Urothelium cell line (cell line): Measurements from ENCODE around the gene SLC25A21.
"Not testable (repeated sequence)": the region's sequence is repeated elsewhere in the genome, so short reads cannot be mapped to it uniquely, and the experiment has no call there.

ENCODE experiments used
- DNase-seq: peaks from one replicate; pipeline ENCODE4 v3.0.0; 2011; ENCODE audit warnings: low spot score, mixed read lengths
- FAIRE-seq: peaks from 2 replicates; lab custom pipeline; 2011; peaks lifted over from hg19 to GRCh38; lab: Jason Lieb, UNC

SLC25A21 gene

DNA sequence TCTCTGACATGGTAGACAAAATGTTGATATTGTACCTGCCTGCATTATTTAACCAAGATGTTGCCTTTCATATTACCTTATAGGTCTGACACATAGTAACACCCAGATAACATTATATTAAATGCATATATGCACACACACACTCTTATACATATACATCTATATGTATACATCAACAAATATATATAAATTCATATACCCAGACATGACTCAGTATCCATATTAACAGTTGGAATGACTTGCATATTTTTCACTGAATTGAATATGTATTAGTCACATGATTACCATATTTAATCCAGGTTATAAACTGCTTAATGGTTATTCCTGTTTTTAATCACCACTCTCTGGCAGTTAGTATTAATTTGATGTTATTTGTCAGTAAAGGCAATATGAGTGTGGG lies 425.5 kb downstream of the SLC25A21 start:
- no peak for FAIRE-seq
- no peak for DNase-seq

GRCh38 chr14:36741858-36742257 lies 430.5 kb downstream of the SLC25A21 start:
- no peak for FAIRE-seq
- DNase-seq: no peak

DNA sequence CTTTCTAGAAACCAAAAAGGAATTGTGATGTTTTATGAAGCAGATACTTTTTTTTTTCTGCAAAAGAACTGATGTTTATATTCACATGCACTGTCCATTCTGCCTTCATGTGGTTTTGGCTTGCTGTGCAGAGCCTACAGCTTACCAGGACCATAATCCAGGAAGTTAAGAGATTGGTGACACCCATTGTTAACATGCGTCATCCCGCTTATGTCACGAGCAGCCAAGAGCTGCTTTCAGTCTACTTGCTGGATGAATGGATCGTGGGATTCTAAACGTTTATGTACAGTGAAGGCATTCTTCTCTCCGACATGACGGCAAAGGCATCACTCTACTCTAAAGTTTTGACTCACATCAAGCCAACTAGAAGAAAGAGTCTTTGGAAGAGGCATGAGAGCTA lies 434.1 kb downstream of the SLC25A21 start:
- DNase-seq (no peak), FAIRE-seq (no peak)

- FAIRE-seq: no peak
- DNase-seq: no peak
These were observed 446.3 kb downstream of the SLC25A21 start for GRCh38 chr14:36726128-36726527.

DNA sequence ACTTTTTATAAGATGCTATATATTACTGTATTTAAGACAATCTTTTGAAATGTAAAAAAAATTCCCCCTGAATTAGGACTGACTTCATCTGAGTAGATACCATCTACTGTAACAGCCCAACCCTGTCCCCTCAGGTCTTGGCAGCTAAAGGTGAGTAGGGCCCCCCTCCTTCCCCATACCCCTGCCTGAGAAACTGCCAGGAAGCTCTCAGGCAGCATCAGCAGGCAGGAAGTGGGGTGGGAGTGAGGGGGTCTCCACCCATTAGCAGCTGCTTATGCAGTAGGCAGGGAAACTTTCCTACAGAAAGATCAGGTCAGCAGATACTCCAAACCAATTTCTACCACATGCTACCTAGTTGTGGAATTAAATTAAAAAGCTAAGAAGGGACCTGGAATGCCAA lies 448.2 kb downstream of the SLC25A21 start:
- no peak for FAIRE-seq
- DNase-seq: no peak

DNA sequence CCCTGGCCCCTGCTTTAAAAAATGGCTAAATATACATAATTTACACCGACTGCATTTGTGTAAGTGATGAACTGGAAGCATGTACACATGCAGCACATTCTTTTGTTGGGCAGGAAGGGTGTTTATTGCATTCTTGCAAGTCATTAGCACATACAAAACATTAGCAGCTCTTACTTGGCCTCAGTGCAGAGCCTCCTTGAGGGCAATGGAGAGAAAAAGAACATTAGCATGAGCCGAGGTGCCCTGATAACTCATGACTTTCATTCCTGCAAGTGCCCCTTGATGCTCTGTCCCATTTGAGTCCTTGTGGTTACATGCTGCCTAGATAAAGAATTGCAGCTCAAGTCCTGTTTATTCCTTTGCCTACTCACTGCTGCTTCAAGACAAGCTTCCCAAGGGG lies 448.9 kb downstream of the SLC25A21 start:
- DNase-seq (no peak), FAIRE-seq (no peak)

DNA sequence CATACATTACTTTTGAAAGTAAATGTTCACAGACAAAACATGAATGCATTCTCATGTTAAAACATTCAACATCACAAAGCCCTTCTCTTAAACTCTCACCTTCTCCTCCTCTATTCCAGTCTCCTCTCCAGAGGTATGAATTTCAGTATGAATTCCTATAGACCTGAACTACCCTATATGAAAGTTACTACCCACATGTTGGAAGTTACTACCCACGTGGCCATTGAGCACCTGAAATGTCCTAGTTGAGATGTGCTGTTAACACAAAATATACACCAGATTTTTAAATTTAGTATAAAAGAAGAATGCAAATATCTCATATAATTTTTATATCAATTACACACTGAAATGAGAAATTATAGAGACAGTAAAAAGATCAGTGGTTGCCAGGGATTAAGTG lies 450.5 kb downstream of the SLC25A21 start:
- FAIRE-seq (no peak), DNase-seq (no peak)

DNA sequence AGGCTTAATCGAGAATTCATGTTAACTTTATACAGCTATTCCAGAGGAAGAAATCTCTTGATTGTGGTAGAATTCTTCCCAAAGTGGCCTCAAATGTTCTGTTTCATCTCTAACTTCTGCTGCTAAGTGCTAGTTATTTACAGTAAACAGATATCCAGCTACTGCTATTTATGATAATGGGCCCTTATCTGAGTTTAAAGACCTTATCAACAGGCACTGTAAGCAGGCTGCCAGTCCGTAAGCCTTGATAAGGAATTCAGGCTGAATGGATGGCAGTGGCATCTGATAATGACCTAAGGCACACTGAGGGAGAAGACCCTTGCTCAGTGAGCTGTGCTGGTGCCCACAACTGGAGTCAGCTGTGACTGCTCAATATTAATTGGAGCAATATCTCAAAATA lies 451.7 kb downstream of the SLC25A21 start:
- DNase-seq (no peak), FAIRE-seq (no peak)

DNA sequence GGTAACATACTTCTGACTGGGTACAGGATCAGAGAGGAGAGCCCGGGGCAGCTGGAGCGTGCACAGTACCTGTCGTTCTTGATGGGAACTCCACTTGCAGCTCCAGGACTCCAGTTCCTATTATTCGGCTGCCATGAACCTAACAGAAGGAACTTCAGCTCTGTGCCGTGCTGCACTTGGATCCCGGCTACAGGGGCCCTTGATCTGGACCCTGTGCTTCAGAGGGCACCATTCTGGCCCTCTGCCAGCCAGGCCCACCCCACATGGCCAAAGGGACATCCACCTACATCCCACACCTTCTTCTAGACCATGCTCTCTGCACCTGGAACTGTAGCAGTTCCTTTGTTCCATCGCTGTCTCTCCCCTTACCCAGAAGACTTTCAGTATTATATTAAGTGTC lies 452.6 kb downstream of the SLC25A21 start:
- no peak for DNase-seq

GRCh38 chr14:36718216-36718615 lies 454.2 kb downstream of the SLC25A21 start:
- FAIRE-seq (no peak), DNase-seq (no peak)

More for the DNA sequence above, 452.6 kb downstream of the SLC25A21 start:
- FAIRE-seq: no peak

DNA sequence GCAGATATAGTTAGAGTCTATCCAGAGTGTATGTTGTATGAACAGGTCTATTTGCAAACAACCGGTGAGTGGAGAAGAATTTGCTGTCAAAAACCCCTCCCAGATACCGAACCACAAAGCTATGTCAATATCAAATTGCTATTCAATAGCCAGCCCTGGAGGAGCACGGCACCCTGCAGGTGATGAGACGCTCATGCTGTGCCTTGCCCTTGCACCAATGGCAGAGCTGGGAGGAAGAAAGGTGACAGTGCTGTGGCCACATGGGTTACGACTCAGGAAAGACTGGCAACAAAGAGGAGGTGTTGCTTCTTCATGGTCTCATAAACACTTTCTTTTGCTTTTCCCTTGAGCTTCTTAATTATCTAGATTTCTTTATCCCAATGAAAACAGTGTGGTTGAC lies 455.0 kb downstream of the SLC25A21 start:
- no peak for DNase-seq
- no peak for FAIRE-seq

- DNase-seq (no peak), FAIRE-seq (no peak)
These were observed 455.7 kb downstream of the SLC25A21 start for GRCh38 chr14:36716614-36717184.

DNA sequence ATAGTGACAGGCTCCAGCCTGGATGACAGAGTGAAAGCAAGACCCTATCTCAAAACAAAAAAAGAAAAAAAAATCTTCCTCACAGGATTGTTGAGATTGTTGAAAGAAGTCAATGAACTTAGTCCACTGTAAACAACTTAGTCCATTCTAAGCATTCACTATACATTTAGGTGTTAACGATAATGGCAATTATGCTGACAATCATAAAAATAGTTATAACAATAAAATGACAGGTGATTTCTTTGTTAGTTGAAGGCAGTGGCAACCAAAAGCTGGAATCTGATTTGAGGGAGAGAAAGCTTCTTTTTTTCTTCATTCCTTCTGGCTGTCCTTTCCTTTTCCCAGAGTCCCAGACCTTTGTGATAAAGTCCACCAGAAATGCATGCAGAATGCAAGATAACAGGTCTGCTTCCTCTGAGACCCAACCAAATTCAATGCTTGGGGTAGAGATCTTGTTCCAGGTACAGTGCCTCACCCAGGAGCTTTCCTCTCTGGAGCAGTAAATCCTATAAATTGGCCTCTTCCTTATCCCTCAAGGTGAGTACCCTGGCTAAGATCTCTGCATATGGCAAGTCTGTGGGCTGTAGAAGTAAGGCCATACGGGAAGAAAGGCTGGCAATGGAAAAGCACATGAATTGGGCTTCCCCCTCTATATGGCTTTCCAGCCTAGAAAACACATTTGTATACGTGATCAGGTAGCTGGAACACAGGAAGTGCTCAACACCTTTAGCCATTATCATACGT lies 458.3 kb downstream of the SLC25A21 start:
- DNase-seq (no peak), FAIRE-seq (no peak)

DNA sequence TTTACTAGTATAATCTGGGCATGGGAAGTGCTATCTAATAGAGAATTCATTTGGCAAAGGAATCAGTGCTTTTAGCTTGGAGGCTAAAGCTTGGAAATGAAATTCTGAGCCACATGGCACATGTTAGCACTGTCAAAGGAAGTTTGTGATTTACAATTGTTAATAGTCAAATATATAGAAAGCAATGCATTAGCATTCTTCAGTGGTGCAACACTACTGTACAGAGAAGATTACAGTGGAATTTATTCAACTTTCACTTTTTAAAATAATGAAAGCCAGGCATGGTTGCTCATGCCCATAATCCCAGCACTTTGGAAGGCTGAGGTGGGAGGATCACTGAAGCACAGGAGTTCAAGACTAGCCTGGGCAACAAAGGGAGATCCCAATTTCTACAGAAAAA lies 464.8 kb downstream of the SLC25A21 start:
- FAIRE-seq (no peak), DNase-seq (no peak)

GRCh38 chr14:36702474-36702873 lies 469.9 kb downstream of the SLC25A21 start:
- DNase-seq: no peak
- no peak for FAIRE-seq

DNA sequence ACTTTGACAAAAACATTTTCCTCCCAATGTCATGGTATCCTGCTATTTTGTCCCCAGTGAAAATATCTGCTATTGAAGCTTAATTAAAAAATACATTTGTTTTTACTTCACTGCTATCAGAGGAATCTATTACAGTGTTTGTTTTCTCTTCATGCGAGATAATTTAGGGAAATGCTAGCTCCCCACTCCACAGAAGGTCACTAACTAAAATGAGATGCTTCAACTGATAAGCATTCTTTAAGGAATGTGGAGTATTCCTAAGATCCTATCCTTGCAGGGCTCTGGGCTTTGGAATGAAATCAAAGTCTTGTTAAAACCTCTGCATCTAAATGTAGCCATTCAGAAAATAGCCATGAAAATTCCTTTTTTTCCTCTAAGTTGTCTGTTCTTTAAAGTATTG lies 471.3 kb downstream of the SLC25A21 start:
- no peak for FAIRE-seq
- DNase-seq: no peak

GRCh38 chr14:36700651-36701050 lies 471.8 kb downstream of the SLC25A21 start:
- DNase-seq (no peak), FAIRE-seq (no peak)

GRCh38 chr14:36699420-36699819 lies 473.0 kb downstream of the SLC25A21 start:
- not testable (repeated sequence) for FAIRE-seq

GRCh38 chr14:36690311-36691040 lies 481.9 kb downstream of the SLC25A21 start:
- no peak for FAIRE-seq
- DNase-seq: peak; percentile 46

More at GRCh38 chr14:36699420-36699819, 473.0 kb downstream of the SLC25A21 start:
- DNase-seq: not testable (repeated sequence)

DNA sequence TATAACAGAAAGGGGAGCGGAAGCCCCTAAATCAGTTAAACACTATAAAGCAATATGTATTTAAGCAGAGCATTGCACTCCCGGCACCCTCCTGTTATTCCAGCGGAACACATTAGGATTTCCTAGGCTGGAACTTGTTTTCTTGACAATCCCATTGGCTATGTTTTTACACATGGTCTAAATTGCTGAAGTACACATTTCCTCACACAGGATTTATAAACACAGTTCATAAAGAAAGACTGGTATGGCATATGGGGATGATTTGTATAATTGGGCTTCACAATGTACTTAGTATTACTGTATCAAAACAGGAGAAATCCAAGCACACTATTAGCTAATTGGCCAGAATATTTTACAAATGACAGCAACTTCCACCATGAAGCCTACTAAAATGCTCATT lies 487.5 kb downstream of the SLC25A21 start:
- DNase-seq: no peak
- no peak for FAIRE-seq

- no peak for DNase-seq
- FAIRE-seq: no peak
These were observed 489.2 kb downstream of the SLC25A21 start for GRCh38 chr14:36683083-36683724.
